HG02885 (cell line): Measurements from ENCODE around the gene ARHGAP18.

ENCODE experiments used
- ATAC-seq: cut with Tn5 transposase; IDR thresholded peaks from one replicate; pipeline ENCODE4 v1.9.1; 2021; ENCODE audit warnings: mild to moderate bottlenecking; ENCODE audit not compliant: unreplicated experiment, poor library complexity

The ARHGAP18 gene

GRCh38 chr6:129694036-129694435, 15.9 kb downstream of the ARHGAP18 start:
- ATAC-seq = no peak

- ATAC-seq = no peak
Observed at GRCh38 chr6:129692467-129692866, 17.5 kb downstream of the ARHGAP18 start.

GRCh38 chr6:129691709-129692108, 18.3 kb downstream of the ARHGAP18 start:
- no peak for ATAC-seq

- no peak for ATAC-seq
Observed at GRCh38 chr6:129691043-129691640, 18.8 kb downstream of the ARHGAP18 start.

- ATAC-seq = peak; percentile 77
Observed at GRCh38 chr6:129686941-129687627, 22.9 kb downstream of the ARHGAP18 start.

- ATAC-seq = no peak
Observed at GRCh38 chr6:129685662-129686031, 24.3 kb downstream of the ARHGAP18 start.

- ATAC-seq = no peak
Observed at GRCh38 chr6:129684903-129685661, 24.9 kb downstream of the ARHGAP18 start.

- ATAC-seq = no peak
Observed at GRCh38 chr6:129684323-129684884, 25.6 kb downstream of the ARHGAP18 start.

- ATAC-seq = peak; percentile 94
Observed at GRCh38 chr6:129683601-129684322, 26.2 kb downstream of the ARHGAP18 start.

GRCh38 chr6:129681913-129682205, 28.1 kb downstream of the ARHGAP18 start:
- no peak for ATAC-seq

- no peak for ATAC-seq
Observed at GRCh38 chr6:129680633-129681032, 29.3 kb downstream of the ARHGAP18 start.

GRCh38 chr6:129679758-129680157, 30.2 kb downstream of the ARHGAP18 start:
- ATAC-seq = no peak

GRCh38 chr6:129679275-129679674, 30.7 kb downstream of the ARHGAP18 start:
- ATAC-seq = no peak

- no peak for ATAC-seq
Observed at GRCh38 chr6:129678463-129678862, 31.5 kb downstream of the ARHGAP18 start.

GRCh38 chr6:129677620-129678325, 32.2 kb downstream of the ARHGAP18 start:
- ATAC-seq = no peak

GRCh38 chr6:129675669-129676472, 34.1 kb downstream of the ARHGAP18 start:
- ATAC-seq = no peak

GRCh38 chr6:129673748-129674147, 36.2 kb downstream of the ARHGAP18 start:
- no peak for ATAC-seq

- peak; percentile 80 for ATAC-seq
Observed at GRCh38 chr6:129672881-129673631, 36.9 kb downstream of the ARHGAP18 start.

GRCh38 chr6:129672341-129672682, 37.7 kb downstream of the ARHGAP18 start:
- ATAC-seq = peak; percentile 39
